CD4-positive, alpha-beta T cell treated with Interleukin-1 beta for 1 hour (primary cell): ENCODE measurements around the gene CD209.
A peak's percentile ranks its signal among the peaks of the same experiment; 100 is the strongest.

ENCODE experiments used
- DNase-seq, 2 donors: peaks; one replicate each; pipeline ENCODE4 v3.0.0-alpha.2; 2020 to 2022

The CD209 gene

GRCh38 chr19:7704280-7705060 lies 42.9 kb downstream of the CD209 start:
- DNase-seq = no peak

- no peak for DNase-seq
Measured at GRCh38 chr19:7703332-7703731, 44.0 kb downstream of the CD209 start.

- peak in 1 of 2 donors; percentile 68 for DNase-seq
Measured at GRCh38 chr19:7701654-7702457, 45.5 kb downstream of the CD209 start, which contains the start of gene FCER2. Gene FCER2 (minus strand): TSS chr19:7702131. CDS start chr19:7699760, 2,371 bp downstream.

- no peak for DNase-seq
Measured at GRCh38 chr19:7701049-7701653, 46.2 kb downstream of the CD209 start.

- DNase-seq = no peak
Measured at GRCh38 chr19:7699417-7700401, 47.6 kb downstream of the CD209 start.

GRCh38 chr19:7699003-7699402 lies 48.3 kb downstream of the CD209 start:
- no peak for DNase-seq

GRCh38 chr19:7698583-7698982 lies 48.8 kb downstream of the CD209 start:
- no peak for DNase-seq

GRCh38 chr19:7697721-7698287 lies 49.5 kb downstream of the CD209 start:
- no peak for DNase-seq

GRCh38 chr19:7694499-7694898 lies 52.8 kb downstream of the CD209 start:
- no peak for DNase-seq

GRCh38 chr19:7692417-7693088 lies 54.8 kb downstream of the CD209 start:
- peak; percentile 34 to 55 for DNase-seq

GRCh38 chr19:7691497-7691896 lies 55.8 kb downstream of the CD209 start:
- DNase-seq = peak; percentile 34 to 46

GRCh38 chr19:7690779-7691258 lies 56.5 kb downstream of the CD209 start:
- peak; percentile 39 to 40 for DNase-seq
